Parathyroid adenoma (tissue), 2 donors: ENCODE data around the gene LARGE1.

ENCODE experiments used
- H2AFZ ChIP-seq: fragments of 300-600 bp; sonication (generic); one replicate; pipeline ENCODE4 v1.7.0; 2017; ENCODE audit warnings: antibody characterized with exemption, mild to moderate bottlenecking
- H3K27ac ChIP-seq: fragments of 300-600 bp; sonication (generic); one replicate; pipeline ENCODE4 v1.7.0; 2017
- H3K27me3 ChIP-seq: fragments of 300-600 bp; sonication (generic); one replicate; pipeline ENCODE4 v1.7.0; 2017; ENCODE audit warnings: low read length; ENCODE audit not compliant: control insufficient read depth, insufficient read depth
- H3K36me3 ChIP-seq: fragments of 300-600 bp; sonication (generic); one replicate; pipeline ENCODE4 v1.7.0; 2017; ENCODE audit warnings: low read length; ENCODE audit not compliant: control insufficient read depth, insufficient read depth
- H3K4me1 ChIP-seq: fragments of 300-600 bp; sonication (generic); one replicate; pipeline ENCODE4 v1.7.0; 2017; ENCODE audit warnings: control low read depth
- H3K4me2 ChIP-seq: fragments of 300-600 bp; sonication (generic); one replicate; pipeline ENCODE4 v1.7.0; 2017; ENCODE audit warnings: low read length
- H3K4me3 ChIP-seq: fragments of 300-600 bp; sonication (generic); one replicate; pipeline ENCODE4 v1.7.0; 2017; ENCODE audit warnings: low read depth, low read length
- H3K79me2 ChIP-seq: fragments of 300-600 bp; sonication (generic); one replicate; pipeline ENCODE4 v1.7.0; 2017; ENCODE audit warnings: control low read depth
- H3K9ac ChIP-seq: fragments of 300-600 bp; sonication (generic); one replicate; pipeline ENCODE4 v1.7.0; 2017; ENCODE audit warnings: mild to moderate bottlenecking
- H3K9me3 ChIP-seq: fragments of 300-600 bp; sonication (generic); one replicate; pipeline ENCODE4 v1.7.0; 2017; ENCODE audit warnings: low read length; ENCODE audit not compliant: control insufficient read depth
- TF ChIP-seq, protein P1 (sequence below): fragments of 300-600 bp; sonication (generic); IDR thresholded peaks from one replicate; pipeline ENCODE4 v1.7.0; 2017; ENCODE audit warnings: antibody characterized with exemption, mild to moderate bottlenecking
- donor health status: primary hyperparathyroidism.

LARGE1 gene

DNA sequence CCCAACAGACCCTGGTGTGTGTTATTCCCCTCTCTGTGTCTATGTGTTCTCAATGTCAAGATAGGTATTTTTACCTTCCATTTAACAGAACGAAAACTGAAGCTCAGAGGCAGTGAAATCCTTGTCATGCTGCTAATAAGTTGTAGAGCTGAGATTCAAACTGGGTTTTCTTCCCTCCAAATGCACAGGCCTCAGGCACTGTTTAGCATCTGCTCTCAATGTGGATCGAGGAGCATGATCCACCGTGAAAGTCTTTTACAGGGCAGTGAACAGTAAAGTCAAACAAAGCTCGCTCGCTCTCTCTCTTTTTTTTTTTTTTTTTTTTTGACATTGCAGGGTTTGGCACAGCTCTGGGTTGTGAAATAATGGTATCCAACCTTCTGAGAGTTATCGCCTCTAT, 461.1 kb downstream of the LARGE1 start:
- Histone ChIP-seq H3K9me3 (no peaks in the 10 kb centered on the region), H2AFZ (no peak overlapping the region), H3K36me3 (no peaks in the 10 kb centered on the region), H3K4me1 (no peaks in the 10 kb centered on the region), H3K9ac (no peak overlapping the region), H3K4me3 (no peak overlapping the region), H3K79me2 (no peaks in the 10 kb centered on the region), H3K27ac (no peak overlapping the region), H3K4me2 (no peak overlapping the region), H3K27me3 (no peaks in the 10 kb centered on the region)
- TF ChIP-seq, protein P1, sequence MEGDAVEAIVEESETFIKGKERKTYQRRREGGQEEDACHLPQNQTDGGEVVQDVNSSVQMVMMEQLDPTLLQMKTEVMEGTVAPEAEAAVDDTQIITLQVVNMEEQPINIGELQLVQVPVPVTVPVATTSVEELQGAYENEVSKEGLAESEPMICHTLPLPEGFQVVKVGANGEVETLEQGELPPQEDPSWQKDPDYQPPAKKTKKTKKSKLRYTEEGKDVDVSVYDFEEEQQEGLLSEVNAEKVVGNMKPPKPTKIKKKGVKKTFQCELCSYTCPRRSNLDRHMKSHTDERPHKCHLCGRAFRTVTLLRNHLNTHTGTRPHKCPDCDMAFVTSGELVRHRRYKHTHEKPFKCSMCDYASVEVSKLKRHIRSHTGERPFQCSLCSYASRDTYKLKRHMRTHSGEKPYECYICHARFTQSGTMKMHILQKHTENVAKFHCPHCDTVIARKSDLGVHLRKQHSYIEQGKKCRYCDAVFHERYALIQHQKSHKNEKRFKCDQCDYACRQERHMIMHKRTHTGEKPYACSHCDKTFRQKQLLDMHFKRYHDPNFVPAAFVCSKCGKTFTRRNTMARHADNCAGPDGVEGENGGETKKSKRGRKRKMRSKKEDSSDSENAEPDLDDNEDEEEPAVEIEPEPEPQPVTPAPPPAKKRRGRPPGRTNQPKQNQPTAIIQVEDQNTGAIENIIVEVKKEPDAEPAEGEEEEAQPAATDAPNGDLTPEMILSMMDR: no peak

DNA sequence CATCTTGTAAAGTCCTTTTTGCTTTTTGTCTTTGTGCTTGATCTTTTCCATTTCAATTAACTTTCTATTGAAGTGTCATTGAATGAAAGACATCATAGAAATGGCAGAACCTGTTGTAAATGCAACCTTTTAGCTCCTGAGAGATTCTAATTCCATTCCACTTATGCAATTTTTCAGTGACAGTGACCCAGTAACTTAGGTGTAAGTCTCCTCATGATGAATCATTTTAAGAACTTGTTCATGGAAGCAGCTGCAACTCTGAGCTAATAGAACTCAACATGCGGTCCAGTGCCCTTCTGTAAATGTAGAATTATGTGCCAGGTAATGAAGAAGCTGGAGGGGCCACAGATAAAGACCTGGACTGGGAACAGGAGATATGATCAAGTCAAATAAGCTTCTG, 463.8 kb downstream of the LARGE1 start:
- no peaks in the 10 kb centered on the region for H3K36me3 ChIP-seq
- no peaks in the 10 kb centered on the region for H3K27me3 ChIP-seq
- no peaks in the 10 kb centered on the region for H3K79me2 ChIP-seq
- no peaks in the 10 kb centered on the region for H3K9me3 ChIP-seq
- no peak overlapping the region for H2AFZ ChIP-seq
- no peak overlapping the region for H3K4me2 ChIP-seq
- H3K4me3 ChIP-seq: no peak overlapping the region
- H3K9ac ChIP-seq: no peak overlapping the region
- no peak overlapping the region for H3K27ac ChIP-seq
- H3K4me1 ChIP-seq: no peaks in the 10 kb centered on the region
- TF ChIP-seq, protein P1: no peak

DNA sequence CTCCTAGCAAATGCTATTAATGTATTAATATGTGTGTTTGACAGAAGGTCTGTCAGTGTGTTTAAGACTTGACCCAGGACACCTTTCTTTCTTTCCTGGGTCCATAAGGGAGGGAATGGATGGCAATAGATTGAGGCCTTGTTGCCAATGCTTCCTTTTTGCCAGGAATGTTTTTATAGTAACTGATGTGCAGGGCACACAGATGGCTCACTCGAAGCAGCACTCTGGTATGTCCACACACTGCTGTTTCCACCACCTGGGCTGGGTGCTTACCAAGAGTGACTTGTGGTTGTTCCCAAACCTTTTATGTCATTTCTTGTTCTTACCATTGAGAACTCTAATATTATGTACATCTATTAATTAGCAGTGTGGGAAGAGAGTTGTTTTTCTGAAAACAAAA, 465.2 kb downstream of the LARGE1 start:
- Histone ChIP-seq H3K9me3 (no peaks in the 10 kb centered on the region), H2AFZ (no peak overlapping the region)
- TF ChIP-seq, protein P1: no peak

DNA sequence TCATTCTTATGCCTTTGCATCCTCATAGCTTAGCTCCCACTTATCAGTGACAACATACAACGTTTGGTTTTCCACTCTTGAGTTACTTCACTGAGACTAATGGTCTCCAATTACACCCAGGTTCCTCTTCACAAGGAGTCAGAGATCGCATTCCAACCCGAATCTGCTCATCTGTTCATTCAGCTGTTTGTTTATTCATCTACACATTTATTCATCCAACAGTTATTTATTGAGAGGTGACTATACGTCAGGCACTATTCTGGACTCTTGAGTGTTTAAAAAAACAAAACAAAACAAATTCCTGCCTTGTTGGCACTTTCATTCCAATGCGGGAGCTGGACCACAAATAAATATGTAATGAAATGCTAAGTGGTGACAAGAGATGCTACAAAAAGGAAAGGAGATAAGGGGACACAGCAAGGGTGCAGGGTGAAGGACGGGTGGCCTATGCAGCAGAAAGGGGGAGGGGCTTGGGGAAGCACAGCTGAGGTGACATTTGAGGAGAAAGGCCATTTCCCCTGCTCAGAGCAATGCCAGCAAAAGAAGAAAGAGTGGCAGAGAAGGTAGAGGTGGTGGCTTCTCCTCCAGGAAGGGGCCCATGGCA, 468.3 kb downstream of the LARGE1 start:
- TF ChIP-seq, protein P1: no peak
- no peak overlapping the region for H3K27ac ChIP-seq
- no peaks in the 10 kb centered on the region for H3K4me1 ChIP-seq
- H3K27me3 ChIP-seq: no peaks in the 10 kb centered on the region
- H3K79me2 ChIP-seq: no peaks in the 10 kb centered on the region
- no peak overlapping the region for H3K4me2 ChIP-seq
- no peak overlapping the region for H3K4me3 ChIP-seq
- H3K9me3 ChIP-seq: no peaks in the 10 kb centered on the region
- H2AFZ ChIP-seq: no peak overlapping the region
- no peak overlapping the region for H3K9ac ChIP-seq
- H3K36me3 ChIP-seq: no peaks in the 10 kb centered on the region

More for the DNA sequence above, 465.2 kb downstream of the LARGE1 start:
- no peaks in the 10 kb centered on the region for H3K36me3 ChIP-seq
- no peaks in the 10 kb centered on the region for H3K79me2 ChIP-seq
- H3K27ac ChIP-seq: no peak overlapping the region
- H3K9ac ChIP-seq: no peak overlapping the region
- H3K27me3 ChIP-seq: no peaks in the 10 kb centered on the region
- H3K4me2 ChIP-seq: no peak overlapping the region
- H3K4me1 ChIP-seq: no peaks in the 10 kb centered on the region
- no peak overlapping the region for H3K4me3 ChIP-seq

DNA sequence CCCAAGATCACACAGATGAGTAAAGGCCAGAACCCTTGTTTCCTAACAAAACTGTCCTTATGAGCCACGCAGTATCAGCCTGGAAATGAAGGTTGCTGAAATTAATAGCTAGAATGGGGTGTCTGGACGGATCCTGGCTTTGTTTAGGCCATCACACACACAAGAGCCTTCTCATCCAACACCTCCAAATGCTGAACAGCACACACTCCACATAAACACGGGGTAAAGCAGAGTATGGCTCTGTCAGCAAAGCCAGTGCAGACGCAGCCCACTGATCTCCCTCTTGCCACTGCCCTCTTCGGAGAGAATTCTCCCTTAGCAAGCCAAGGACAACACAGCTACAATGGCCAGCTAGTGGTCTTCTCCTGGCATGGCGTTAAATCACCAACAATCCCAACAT, 469.5 kb downstream of the LARGE1 start:
- Histone ChIP-seq H3K9me3 (no peaks in the 10 kb centered on the region), H3K79me2 (no peaks in the 10 kb centered on the region), H2AFZ (no peak overlapping the region), H3K4me2 (no peak overlapping the region), H3K36me3 (no peaks in the 10 kb centered on the region), H3K9ac (no peak overlapping the region), H3K27me3 (no peaks in the 10 kb centered on the region), H3K27ac (no peak overlapping the region), H3K4me1 (no peaks in the 10 kb centered on the region), H3K4me3 (no peak overlapping the region)
- TF ChIP-seq, protein P1: no peak
